ENCODE measurements around the gene GRIP1.

GRIP1 gene

GRCh38 chr12:66329941-66330340 lies 348.9 kb downstream of the GRIP1 start:
- no peaks in the 10 kb centered on the region for H3K27me3 ChIP-seq (ENCODE audit: control insufficient read depth, insufficient read depth, low read length)
- no peak for TF ChIP-seq CTCF (IDR thresholded peaks at IDR 0.05)
- H3K79me2 ChIP-seq = no peaks in the 10 kb centered on the region
- no peak overlapping the region for H3K4me2 ChIP-seq (ENCODE audit: low read length)
- H3K4me1 ChIP-seq = no peaks in the 10 kb centered on the region
- H3K27ac ChIP-seq = no peak overlapping the region
- no peak overlapping the region for H3K4me3 ChIP-seq (ENCODE audit: low read depth, low read length)
- no peaks in the 10 kb centered on the region for H3K36me3 ChIP-seq (ENCODE audit: control insufficient read depth, insufficient read depth, low read length)
- H2AFZ ChIP-seq = no peak overlapping the region
- H3K9me3 ChIP-seq (ENCODE audit: control insufficient read depth, low read length) = no peaks in the 10 kb centered on the region
- H3K9ac ChIP-seq = no peak overlapping the region

- no peak overlapping the region for H3K9ac ChIP-seq
- H2AFZ ChIP-seq = no peak overlapping the region
- no peak for TF ChIP-seq CTCF (IDR thresholded peaks at IDR 0.05)
- no peaks in the 10 kb centered on the region for H3K27me3 ChIP-seq (ENCODE audit: control insufficient read depth, insufficient read depth, low read length)
- H3K4me3 ChIP-seq (ENCODE audit: low read depth, low read length) = no peak overlapping the region
- no peak overlapping the region for H3K4me2 ChIP-seq (ENCODE audit: low read length)
- H3K4me1 ChIP-seq = no peaks in the 10 kb centered on the region
- no peaks in the 10 kb centered on the region for H3K36me3 ChIP-seq (ENCODE audit: control insufficient read depth, insufficient read depth, low read length)
- no peaks in the 10 kb centered on the region for H3K9me3 ChIP-seq (ENCODE audit: control insufficient read depth, low read length)
- no peaks in the 10 kb centered on the region for H3K79me2 ChIP-seq
- H3K27ac ChIP-seq = no peak overlapping the region
These were observed 355.9 kb downstream of the GRIP1 start for GRCh38 chr12:66323017-66323416.

GRCh38 chr12:66321435-66321834 lies 357.4 kb downstream of the GRIP1 start:
- Histone ChIP-seq H3K4me1 (no peaks in the 10 kb centered on the region), H3K27me3 (ENCODE audit: control insufficient read depth, insufficient read depth, low read length) (no peaks in the 10 kb centered on the region), H3K36me3 (ENCODE audit: control insufficient read depth, insufficient read depth, low read length) (no peaks in the 10 kb centered on the region), H3K27ac (no peak overlapping the region), H3K79me2 (no peaks in the 10 kb centered on the region), H2AFZ (no peak overlapping the region), H3K9me3 (ENCODE audit: control insufficient read depth, low read length) (no peaks in the 10 kb centered on the region), H3K4me2 (ENCODE audit: low read length) (no peak overlapping the region), H3K4me3 (ENCODE audit: low read depth, low read length) (no peak overlapping the region), H3K9ac (no peak overlapping the region)
- TF ChIP-seq CTCF (IDR thresholded peaks at IDR 0.05) = no peak

GRCh38 chr12:66320996-66321395 lies 357.9 kb downstream of the GRIP1 start:
- Histone ChIP-seq H3K9me3 (ENCODE audit: control insufficient read depth, low read length) (no peaks in the 10 kb centered on the region), H3K9ac (no peak overlapping the region), H3K79me2 (no peaks in the 10 kb centered on the region), H2AFZ (no peak overlapping the region), H3K36me3 (ENCODE audit: control insufficient read depth, insufficient read depth, low read length) (no peaks in the 10 kb centered on the region), H3K27ac (no peak overlapping the region), H3K4me2 (ENCODE audit: low read length) (no peak overlapping the region), H3K27me3 (ENCODE audit: control insufficient read depth, insufficient read depth, low read length) (no peaks in the 10 kb centered on the region), H3K4me3 (ENCODE audit: low read depth, low read length) (no peak overlapping the region), H3K4me1 (no peaks in the 10 kb centered on the region)
- no peak for TF ChIP-seq CTCF (IDR thresholded peaks at IDR 0.05)

- no peak overlapping the region for H3K4me3 ChIP-seq (ENCODE audit: low read depth, low read length)
- H2AFZ ChIP-seq = no peak overlapping the region
- no peak overlapping the region for H3K9ac ChIP-seq
- no peaks in the 10 kb centered on the region for H3K9me3 ChIP-seq (ENCODE audit: control insufficient read depth, low read length)
- no peaks in the 10 kb centered on the region for H3K4me1 ChIP-seq
- H3K27ac ChIP-seq = no peak overlapping the region
- no peaks in the 10 kb centered on the region for H3K36me3 ChIP-seq (ENCODE audit: control insufficient read depth, insufficient read depth, low read length)
- no peak overlapping the region for H3K4me2 ChIP-seq (ENCODE audit: low read length)
- no peaks in the 10 kb centered on the region for H3K27me3 ChIP-seq (ENCODE audit: control insufficient read depth, insufficient read depth, low read length)
- H3K79me2 ChIP-seq = no peaks in the 10 kb centered on the region
- TF ChIP-seq CTCF (IDR thresholded peaks at IDR 0.05) = no peak
These were observed 359.5 kb downstream of the GRIP1 start for GRCh38 chr12:66319266-66319954.

Data from parathyroid adenoma (tissue), 2 donors.